CD4-positive, alpha-beta T cell treated with Interleukin-15 for 4 hours (primary cell): ENCODE results near the gene PGLYRP4.

Experiments used
- DNase-seq: peaks from one replicate; pipeline ENCODE4 v3.0.0-alpha.2; 2020; ENCODE audit warnings: low spot score

The PGLYRP4 gene

DNA sequence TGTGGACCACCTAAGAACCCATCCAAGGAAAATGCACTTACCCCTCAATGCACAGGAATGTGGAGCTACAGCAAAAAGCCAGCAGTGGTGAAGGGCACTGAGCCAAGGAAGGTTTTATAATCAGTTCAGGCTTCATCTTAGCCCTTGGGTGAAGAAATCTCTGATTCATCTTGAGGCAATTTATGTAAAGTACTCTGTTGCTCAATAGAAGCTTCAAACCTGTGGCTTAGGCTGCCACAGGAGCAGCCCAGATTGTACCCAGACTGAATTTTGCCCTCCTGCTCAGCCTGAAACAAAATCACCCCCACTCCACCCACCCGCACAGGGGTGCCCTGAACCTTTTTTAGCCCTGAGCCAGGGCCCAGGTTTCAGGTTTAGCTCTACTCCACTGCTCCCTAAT, 26.9 kb upstream of the PGLYRP4 start, which contains the start of gene S100A12:
Gene S100A12 (minus strand): TSS at position 111 of the 400 bp plus-strand sequence. CDS start 1,029 bp downstream, outside the sequence.
- DNase-seq: no peak

DNA sequence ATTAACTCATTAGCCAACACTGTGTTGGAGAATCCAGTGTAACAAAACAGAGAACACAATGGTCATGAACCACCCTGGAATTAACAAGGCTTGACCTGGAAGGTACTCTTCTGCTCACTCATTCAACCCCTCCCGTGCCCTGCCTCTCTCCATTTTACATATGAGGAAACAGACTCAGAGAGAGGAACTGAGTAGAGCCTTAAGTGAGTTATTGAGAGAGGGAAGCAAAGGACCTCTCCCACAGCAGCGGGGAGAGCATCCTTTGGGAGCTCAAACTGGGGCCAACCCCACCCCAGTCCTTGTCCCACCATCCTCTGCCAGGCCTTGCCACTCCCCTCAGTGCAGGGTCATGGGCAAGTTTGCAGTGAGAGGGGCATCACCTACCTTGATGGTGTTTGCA, 25.4 kb upstream of the PGLYRP4 start:
- no peak for DNase-seq

DNA sequence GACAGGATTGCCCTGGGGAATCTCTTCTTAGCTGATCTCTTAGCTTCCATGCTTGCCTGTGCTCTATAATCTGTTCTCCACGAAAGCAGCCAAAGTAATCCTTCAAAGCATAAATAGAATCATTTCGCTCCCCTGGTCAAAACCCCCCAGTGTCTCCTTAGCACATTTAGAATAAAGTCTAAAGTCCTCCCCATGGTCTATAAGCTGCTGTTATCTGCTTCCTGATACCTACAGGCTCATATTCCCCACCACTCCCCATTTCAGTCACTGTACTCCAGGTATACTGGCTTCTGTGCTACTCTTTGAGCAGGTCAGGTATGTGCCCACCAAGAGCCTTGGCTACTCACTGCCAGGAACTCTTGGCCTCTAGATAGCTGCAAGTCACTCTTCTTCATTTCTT, 23.9 kb upstream of the PGLYRP4 start:
- DNase-seq: no peak

DNA sequence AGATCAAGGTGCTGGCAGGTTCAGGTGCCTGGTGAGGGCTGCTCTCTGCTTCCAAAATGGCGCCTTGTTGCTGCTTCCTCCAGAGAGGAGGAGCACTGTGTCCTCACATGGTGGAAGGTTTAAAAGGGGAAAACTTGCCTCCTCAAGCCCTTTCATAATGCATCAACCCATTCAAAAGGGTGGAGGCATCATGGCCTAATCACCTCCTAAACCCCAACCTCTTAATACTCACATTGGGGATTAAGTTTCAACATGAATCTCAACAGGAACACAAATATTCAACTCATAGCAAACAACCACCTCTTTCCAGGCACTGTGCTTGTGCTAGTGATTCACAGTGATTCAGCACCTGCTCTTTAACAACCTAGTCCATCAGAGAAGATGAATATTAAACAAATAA, 22.6 kb upstream of the PGLYRP4 start:
- no peak for DNase-seq

DNA sequence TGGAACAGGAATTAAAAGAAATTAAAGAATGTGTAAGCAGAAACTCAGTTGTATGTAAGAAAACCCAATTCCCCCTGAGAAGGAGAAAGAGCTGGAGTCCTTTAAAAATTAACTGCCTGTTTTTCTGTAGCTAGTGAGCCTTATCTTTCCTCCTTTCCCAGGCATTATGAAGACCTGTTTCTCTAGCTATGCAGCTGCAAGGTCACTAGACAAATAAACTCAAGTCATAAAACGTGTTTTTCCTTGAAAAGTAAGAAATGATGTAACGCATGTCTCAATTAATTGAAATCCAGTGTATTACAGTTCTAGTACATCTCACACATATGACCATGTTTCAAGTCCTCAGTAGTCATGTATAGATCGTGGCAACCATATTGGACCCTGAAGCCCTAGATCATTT, 21.5 kb upstream of the PGLYRP4 start:
- DNase-seq: no peak

DNA sequence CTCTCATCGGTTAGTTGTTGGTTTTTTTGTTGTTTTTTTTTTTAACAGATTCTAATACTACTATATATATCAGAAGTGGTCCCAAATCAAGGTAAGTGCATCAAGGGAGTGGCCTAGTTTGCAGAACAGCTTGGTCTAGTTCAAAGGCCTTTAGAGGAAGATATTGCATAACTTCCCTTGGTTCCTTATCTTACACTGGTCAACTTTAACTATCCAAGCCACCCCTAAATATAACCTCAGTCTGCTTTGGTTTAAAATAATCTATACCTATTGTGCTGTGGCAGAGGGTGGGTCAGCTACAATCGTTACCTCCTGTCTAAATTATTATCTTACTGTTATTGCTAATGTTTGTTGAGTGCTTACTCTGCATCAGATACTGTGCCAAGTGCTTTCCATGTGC, 19.9 kb upstream of the PGLYRP4 start:
- DNase-seq: no peak

DNA sequence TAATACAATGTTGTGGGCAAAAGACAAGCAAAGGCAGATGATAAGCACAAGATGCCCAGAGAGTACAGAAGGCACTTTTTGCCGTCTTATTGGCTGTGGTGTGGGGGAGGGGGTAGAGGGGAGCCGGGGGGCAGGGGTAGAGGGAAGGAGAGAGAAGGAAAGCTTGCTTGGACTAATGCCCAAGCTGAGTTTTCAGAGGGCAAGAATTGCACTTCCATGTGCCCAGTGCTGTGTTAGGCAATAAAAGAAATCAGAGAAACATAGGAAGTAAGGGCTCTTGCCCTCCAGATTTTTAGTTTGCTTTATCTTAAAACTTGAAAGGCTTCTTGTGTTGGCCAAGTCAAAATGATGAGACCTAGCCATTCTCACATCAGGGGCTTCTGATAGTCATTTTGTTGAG, 18.4 kb upstream of the PGLYRP4 start:
- DNase-seq: no peak

DNA sequence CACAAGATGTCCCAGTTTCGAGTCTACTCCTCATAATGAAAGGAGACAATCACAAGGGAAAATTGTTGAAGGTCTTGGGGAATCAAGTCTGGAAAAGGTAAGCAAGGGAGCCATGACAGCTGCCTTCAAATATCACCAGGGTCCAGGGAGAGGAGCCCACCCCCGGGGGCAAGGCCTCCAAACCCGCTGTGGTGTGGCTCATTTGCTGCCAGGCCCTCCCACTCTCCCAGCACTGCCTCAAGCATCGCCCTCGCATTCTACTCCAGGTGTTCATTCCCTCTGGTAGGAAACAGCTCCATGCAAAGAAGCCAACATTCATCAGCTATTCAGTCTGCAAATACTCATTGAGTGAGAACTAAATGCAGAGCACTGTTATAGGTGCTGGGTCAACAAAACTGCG, 17.6 kb upstream of the PGLYRP4 start:
- DNase-seq: no peak

DNA sequence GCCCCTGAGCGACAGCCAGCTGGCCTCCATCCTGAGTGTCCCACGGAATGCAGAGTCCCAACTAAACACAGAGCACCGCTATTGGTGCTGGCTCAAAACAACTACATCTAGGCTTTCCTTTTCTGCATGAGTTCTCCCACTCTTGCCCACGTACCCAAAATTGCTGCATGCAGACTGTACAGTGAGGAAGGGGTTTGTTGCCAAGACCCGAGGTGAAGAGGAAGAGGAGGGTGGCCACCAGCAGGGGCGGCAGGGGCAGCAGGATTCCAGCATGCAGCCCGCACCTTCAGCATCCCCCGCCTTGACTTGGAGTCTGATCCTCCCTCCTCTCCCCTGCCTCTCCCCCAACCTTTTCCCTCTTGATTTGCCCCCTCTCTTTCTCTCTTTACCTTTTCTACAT, 17.1 kb upstream of the PGLYRP4 start:
- DNase-seq: no peak

DNA sequence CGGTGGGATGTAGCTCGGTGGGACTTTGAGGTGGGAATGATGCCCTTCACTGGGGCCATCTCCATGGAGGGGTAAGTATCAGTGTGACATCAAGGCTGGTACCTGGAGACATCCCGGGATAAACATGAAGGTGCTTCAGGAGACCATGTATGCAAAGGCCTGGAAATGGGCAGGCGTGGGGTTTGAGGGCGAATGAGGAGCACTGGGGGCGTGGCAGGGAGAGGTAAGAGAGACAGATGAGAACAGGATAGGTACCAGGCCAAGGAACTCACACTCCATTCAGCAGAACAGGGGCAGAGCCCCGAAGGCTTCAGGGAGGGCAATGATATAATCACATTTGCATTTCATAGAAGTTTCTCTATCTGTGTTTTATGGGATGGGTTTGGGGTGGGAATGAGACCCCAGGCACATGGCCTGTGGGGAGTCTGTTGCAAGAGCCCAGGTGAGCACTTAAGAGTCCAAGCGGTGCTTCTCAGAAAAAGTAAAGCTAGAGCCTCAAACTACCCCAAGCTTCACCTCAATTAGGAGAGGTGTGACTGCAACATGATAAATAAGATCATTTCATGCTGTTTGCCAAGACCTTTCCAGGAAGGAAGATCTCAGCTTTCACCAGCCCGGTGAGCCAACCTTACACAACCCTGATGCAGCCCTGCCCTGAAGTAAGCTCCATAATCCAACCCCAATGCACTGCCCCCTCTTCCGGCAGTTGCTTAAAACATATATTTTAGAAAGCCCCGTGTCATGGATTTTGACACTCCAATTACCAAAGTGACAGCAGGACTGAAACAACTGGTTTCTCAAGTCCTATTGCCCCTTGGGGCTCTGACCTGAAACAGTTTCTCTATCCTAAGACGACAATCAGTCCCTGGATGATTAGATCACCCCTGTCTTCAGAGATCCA, 16.4 kb upstream of the PGLYRP4 start:
- no peak for DNase-seq

DNA sequence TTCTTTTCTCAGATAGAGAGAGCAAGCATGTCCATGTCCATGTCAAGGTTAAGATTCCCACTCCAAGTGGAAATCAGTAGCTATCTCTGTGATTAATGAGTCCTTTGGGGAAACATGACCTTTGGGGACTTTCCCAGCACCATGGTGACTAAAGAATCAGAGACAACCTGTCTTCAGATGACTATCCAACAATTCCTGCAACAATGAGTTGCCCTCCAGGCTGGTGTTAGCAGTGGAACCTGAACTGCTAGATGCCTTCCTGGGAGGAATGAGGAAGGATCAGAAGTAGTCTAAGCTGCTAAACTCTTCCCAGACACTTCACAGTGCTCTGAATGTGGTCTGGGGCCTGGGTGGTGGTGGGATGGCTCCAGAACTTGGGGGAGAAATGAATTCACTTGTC, 15.5 kb upstream of the PGLYRP4 start:
- DNase-seq: no peak

DNA sequence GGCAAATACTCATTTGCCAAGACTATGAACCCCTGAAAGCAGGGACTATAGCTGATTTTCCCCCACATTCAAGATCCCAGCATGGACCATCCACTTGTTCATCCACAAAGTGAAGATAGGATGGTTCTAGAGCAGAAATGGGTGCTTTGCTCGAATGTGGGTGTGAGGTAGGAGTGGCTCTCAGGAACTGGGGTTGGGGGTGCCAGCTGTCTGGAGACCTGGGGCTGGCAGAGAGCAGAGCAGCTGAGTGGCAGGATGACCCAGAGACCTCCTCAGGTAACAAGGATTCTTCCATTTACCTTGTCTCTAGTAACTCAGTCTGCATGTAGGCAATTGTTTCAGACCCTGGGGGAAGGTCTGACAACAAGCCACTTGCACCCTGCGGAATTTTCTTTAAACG, 15.0 kb upstream of the PGLYRP4 start:
- DNase-seq: no peak

DNA sequence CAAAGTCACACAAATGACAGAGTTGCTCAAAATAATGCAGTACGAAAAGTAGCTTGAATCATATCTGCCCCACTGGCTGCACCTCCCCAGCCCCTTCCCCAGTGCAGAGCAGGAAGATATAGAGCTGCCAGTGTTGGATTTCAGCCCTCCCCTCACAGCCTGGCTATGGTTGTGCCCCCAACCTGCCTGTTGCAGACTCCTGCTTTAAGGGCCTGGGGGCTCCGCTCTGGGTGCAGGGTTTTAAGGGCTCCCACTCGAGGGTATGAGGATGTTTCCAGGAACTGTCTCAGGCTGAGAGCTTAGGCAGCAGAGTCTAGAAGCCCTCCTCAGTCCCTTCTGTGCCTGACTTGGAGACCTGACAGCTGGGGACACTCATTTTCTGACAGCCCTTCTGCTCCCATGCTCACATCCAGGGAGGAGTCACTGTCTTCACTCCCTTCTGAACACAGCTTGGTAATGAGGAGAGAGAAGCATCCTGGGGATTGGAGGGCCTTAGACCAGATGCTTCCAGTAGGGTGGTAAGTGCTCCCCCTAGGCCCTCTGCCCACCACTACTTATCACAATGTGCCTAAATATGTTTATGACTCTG, 13.6 kb upstream of the PGLYRP4 start:
- DNase-seq: no peak

DNA sequence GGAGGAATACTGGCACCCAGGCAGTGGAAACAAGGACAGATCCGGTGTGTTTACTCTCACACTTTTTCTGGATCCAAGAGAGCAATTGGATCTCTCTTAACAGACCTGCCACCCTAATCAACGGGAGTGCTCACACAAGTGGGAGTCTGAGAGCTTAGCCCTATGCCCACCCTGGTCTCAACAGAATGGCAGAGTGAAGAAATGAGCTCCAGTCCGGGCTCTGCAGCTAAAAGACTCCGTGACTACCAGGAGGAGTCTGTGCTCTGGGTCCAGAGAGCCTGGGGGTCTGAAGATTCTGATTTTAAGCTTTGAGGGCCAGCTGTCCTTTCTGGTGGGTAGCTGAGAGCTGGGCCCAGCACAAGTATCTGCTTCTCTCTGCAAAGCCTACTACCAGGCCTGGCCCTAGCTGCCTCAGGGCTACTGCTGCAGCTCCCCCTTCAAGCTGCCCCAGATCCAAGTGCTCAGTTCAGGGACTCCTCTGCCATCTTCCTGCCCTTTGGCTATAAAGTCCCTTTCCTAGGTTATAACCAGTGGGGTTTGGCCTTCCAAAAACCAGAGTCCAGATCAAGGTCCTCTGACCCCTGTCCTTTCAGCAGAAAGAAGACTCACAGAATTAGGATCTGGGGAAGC, 13.0 kb upstream of the PGLYRP4 start:
- DNase-seq: no peak

DNA sequence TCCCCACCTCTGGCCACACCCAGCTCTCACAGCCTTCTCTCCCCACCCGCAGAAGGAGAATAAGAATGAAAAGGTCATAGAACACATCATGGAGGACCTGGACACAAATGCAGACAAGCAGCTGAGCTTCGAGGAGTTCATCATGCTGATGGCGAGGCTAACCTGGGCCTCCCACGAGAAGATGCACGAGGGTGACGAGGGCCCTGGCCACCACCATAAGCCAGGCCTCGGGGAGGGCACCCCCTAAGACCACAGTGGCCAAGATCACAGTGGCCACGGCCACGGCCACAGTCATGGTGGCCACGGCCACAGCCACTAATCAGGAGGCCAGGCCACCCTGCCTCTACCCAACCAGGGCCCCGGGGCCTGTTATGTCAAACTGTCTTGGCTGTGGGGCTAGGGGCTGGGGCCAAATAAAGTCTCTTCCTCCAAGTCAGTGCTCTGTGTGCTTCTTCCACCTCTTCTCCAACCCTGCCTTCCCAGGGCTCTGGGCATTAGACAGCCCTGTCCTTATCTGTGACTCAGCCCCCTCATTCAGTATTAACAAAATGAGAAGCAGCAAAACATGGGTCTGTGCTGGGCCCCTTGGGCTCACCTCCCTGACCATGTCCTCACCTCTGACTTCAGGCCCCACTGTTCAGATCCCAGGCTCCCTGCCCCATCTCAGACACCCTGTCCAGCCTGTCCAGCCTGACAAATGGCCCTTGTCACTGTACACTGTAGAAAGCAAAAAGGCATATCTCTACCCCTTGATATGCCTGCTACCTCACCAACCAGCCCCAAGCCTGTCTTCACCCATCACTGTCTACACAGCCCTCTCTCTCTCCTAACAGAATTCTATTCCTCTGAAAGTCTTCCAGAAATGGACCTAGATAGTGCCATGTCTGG, 12.2 kb upstream of the PGLYRP4 start:
- no peak for DNase-seq

DNA sequence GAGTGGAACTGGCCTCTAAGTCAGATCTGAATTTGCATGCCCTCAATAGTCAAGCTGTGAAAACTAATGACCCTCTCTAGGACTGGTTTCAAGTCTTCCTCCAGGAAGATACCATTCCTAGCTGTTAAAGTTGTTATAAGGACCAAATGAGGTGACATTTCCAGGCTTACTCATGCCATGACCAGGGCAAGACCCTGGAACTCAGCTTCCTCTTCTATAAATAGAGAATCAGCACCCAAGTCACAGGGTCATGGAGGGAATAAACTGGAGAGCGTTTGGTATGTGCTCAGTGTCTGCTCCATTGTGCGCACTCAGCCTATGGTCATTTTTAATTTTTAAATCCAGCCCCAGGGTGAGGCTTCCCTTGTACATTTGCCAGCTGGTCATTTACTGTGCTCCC, 11.5 kb upstream of the PGLYRP4 start:
- DNase-seq: no peak

DNA sequence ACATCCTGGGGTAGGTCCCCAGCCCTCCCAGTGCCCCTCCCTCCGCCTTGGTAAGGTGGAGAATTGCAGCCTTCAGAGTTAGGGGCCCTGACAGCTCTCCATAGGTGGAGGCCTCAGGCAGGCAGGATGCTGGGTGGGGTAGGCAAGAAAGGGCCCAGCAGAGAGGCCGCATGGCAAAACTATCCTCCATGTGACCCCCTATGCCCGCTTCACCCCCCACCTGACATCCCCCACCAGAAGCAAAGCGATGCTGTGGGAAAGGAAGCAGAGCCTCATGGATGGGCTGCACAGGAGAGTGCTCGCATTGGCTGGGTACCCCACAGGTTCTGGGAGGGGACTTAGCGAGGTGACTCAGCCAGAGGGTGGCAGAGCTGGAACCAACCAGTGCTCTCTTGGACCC, 10.6 kb upstream of the PGLYRP4 start:
- no peak for DNase-seq

DNA sequence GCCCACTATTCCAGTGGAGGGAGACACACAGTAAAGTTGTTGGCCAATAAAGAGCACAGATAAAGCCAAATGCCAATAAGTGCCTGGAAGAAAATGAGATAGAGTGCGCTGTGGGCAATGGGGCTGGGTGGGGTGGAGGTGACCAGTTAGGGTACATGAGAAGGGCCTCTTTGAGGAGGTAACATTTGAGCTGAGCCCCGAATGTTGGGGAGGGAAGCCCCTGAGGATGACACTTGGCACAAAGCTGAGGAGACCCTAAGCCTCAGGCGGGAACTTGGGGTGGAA, 10.0 kb upstream of the PGLYRP4 start:
- no peak for DNase-seq

DNA sequence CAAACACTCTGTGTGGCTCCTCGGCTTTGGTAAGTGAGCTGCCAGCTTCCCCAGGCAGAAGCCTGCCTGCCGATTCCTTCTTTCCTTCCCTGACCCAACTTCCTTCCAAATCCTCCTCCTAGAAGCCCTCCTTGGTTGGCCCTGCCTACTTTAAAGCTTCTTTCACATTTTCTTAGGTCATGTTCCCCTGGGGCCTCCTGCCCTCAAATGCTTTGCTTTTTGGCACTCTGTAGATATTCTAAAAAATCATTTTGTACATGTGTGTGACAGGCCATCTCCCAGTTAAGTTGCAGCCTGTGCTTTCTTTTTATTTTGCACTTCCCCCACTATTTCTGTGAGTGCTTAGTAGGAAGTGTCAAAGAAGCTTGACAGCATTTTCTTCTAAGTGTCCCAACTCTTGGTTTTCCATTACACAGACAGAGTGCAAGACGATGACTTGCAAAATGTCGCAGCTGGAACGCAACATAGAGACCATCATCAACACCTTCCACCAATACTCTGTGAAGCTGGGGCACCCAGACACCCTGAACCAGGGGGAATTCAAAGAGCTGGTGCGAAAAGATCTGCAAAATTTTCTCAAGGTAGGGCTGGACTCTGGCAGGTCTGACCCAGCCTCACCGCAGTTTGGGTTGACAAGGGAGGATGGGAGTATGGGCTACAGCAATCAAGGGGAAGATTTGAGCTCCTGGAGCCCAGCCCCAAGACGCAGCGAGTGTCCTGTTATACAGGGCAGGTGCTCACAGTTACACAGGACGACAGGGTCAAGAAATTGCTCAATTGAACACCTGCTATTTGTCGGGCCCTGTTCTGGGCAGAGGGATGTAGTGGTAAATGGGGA, 9.4 kb upstream of the PGLYRP4 start, which contains the start of gene S100A9:
Gene S100A9 (plus strand): TSS at position 2 of the 838 bp plus-strand sequence. CDS start 430 bp downstream, at position 432.
- DNase-seq: no peak

DNA sequence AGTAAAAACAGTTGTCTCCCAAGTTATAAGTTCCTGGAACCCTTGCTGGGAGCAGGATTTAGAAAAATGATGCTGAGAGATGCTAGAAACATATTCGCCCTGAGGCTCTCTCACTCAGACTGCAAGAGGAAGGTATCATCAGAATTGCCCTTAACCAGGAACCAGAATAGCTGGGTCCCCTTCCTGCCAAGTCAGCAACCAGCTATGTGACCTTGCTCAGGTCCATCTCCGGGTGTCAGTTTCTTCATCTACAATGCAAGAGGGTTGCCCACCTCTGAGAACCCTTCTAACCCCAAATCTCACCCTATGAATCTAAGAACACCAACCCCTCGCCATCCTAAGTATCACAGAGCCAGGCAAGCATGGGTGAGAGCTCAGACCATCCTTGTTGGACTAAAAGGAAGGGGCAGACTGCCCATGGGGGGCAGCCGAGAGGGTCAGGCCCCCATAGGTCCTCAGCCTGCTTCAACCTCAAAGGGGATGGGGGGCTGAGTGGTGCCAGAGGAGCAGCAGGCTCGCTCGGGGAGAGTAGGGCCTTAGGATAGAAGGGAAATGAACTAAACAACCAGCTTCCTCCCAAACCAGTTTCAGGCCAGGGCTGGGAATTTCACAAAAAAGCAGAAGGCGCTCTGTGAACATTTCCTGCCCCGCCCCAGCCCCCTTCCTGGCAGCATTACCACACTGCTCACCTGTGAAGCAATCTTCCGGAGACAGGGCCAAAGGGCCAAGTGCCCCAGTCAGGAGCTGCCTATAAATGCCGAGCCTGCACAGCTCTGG, 8.6 kb upstream of the PGLYRP4 start:
- no peak for DNase-seq
